Astrocyte of the spinal cord (primary cell): ENCODE data around the gene RPUSD3.

ENCODE experiments used
- DNase-seq: peaks from one replicate; pipeline ENCODE4 v3.0.0; 2011; ENCODE audit warnings: low read depth, low spot score
- H3K4me3 ChIP-seq: 2 replicates; pipeline ENCODE4 v1.5.1; 2011; ENCODE audit warnings: low read depth, mild to moderate bottlenecking, low read length, moderate library complexity
- in situ Hi-C: cut with HindIII; loops from 2 replicates; pipeline ENCODE4 v1.10.0; 2017; ENCODE audit warnings: low sequenced_read_pairs
- TF ChIP-seq, protein P1 (sequence below): IDR thresholded peaks from 2 replicates; pipeline ENCODE4 v1.5.1; 2012; ENCODE audit warnings: low read depth, mild to moderate bottlenecking, low read length, inconsistent platforms

Gene RPUSD3

GRCh38 chr3:9828801-9829755 is 14.7 kb downstream of the RPUSD3 start:
- no peak overlapping the region for H3K4me3 ChIP-seq
- TF ChIP-seq, protein P1, sequence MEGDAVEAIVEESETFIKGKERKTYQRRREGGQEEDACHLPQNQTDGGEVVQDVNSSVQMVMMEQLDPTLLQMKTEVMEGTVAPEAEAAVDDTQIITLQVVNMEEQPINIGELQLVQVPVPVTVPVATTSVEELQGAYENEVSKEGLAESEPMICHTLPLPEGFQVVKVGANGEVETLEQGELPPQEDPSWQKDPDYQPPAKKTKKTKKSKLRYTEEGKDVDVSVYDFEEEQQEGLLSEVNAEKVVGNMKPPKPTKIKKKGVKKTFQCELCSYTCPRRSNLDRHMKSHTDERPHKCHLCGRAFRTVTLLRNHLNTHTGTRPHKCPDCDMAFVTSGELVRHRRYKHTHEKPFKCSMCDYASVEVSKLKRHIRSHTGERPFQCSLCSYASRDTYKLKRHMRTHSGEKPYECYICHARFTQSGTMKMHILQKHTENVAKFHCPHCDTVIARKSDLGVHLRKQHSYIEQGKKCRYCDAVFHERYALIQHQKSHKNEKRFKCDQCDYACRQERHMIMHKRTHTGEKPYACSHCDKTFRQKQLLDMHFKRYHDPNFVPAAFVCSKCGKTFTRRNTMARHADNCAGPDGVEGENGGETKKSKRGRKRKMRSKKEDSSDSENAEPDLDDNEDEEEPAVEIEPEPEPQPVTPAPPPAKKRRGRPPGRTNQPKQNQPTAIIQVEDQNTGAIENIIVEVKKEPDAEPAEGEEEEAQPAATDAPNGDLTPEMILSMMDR: no peak
- in situ Hi-C loops: no loop called here

GRCh38 chr3:9826815-9827573 is 16.8 kb downstream of the RPUSD3 start:
- no peak overlapping the region for H3K4me3 ChIP-seq
- DNase-seq: no peak
- in situ Hi-C loops: no loop called here
- TF ChIP-seq, protein P1: peak; percentile 8

More at GRCh38 chr3:9828801-9829755, 14.7 kb downstream of the RPUSD3 start:
- DNase-seq: no peak

DNA sequence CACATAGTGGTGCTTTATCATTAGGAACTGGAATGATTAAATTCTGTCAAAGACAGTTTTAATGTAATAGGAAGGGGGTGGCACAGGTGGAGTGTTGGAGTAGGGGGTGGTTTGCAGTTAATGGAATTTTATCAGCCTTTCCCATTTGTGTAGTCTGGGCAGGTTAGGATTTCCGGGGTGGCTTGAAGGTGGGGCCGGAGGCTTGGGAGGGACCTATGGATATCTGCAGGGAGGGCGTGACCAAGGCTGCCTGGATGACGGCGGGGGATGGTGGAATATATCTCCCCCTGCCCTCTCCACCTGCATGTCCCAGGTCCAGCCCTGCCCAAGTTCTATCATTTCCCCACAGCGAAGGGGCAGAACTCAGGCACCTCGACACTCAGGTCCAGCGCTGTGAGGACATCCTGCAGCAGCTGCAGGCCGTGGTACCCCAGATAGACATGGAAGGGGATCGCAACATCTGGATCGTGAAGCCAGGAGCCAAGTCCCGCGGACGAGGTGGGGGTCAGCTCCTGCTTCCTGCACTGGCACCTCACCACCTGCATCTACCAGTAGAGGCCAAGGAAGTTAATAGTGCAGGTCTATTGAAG is 18.3 kb downstream of the RPUSD3 start:
- TF ChIP-seq, protein P1: no peak
- H3K4me3 ChIP-seq: no peak overlapping the region
- in situ Hi-C loops: no loop called here
- DNase-seq: no peak

DNA sequence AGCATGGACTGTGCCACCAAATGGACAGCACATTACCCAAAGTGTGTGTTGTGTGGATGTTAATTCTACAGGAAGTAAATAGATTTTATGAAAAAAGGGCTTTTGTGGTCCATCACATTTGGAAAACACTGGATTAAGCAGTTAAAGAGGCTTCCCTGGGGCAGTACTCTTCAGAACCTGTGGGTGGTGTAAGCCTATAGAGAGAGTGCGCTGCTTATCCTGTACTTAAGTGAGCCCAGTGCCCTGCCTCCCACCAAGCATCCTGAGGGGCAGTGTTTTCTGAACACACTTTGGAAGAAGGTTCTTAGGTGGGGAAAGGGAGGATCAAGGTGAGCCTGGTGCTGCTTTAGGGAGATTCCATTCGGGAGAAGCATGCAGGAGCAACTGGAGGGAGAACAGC is 22.9 kb downstream of the RPUSD3 start:
- TF ChIP-seq, protein P1: peak; percentile 51
- no peak for DNase-seq
- in situ Hi-C loops: no loop called here

DNA sequence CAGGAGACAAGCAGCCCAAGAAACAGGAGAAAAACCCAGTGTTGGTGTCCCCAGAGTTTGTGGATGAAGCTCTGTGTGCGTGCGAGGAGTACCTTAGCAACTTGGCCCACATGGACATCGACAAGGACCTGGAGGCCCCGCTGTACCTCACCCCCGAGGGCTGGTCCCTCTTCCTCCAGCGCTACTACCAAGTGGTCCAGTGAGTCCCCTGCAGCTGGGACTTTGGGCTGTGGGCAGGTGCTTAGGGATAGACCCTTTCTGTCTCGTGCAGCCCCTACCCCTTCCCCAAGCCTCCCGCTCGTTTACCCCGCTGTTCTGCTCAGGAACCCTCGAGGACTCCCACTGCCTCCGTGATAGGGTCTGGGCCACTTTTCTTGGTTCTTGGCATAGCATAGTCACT is 23.3 kb downstream of the RPUSD3 start:
- no peak overlapping the region for H3K4me3 ChIP-seq
- DNase-seq: no peak
- in situ Hi-C loops: no loop called here
- TF ChIP-seq, protein P1: no peak

More for the DNA sequence above, 22.9 kb downstream of the RPUSD3 start:
- H3K4me3 ChIP-seq: no peak overlapping the region

DNA sequence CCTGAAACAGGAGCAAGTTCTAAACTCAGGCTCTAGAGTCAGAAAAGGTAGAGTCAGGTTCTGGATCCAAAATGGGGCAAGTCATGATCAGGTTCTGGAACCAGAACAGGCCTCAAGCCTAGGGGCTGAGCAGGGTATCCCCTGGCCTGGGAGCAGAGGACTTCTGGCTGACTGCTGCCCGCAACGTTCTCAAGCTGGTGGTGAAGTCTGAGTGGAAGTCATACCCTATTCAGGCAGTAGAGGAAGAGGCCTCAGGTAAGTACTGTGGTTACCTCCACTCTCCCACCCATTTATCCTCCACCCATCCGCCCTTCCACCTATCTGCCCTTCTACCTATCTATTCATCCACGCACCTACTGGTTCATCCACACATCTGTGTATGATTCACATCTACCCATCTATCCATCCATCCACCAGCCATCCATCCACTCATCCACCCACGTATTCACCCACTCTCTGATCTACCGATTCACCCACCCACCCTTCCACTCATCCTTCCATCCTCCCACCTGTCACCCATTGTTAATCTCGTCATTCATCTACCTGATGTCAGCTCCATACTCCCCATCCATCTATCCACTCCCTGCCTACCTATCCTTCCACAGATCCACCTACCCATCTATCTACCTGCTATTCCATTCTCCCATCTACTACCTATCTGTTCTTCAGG is 25.0 kb downstream of the RPUSD3 start:
- no peak overlapping the region for H3K4me3 ChIP-seq
- in situ Hi-C loops: no loop called here
- DNase-seq: no peak
- TF ChIP-seq, protein P1: no peak
